Body of pancreas (tissue), 4 donors: ENCODE results near the gene PLA2G15. TPM values are rescaled to one million over a fixed set of nuclear protein-coding genes. Genes with fewer than 3 reads are reported as not detected.

Experiments
- ATAC-seq: fragments of 150-250 bp; one replicate; pipeline ENCODE4 v1.9.1; 2016
- DNase-seq, 4 donors: peaks; one replicate each; pipeline ENCODE4 v3.0.0-alpha.2; 2019
- H3K27ac ChIP-seq, 4 donors: fragments of 200-600 bp; sonication (generic); 1 replicate in 3 of 4; 2 replicates in 1 of 4; pipeline versions ENCODE4 v1.5.1 to v1.6.1; 2016 to 2019; ENCODE audit warnings: mild to moderate bottlenecking in 1 of 4, mixed read lengths in 1 of 4, moderate library complexity in 1 of 4
- H3K27me3 ChIP-seq, 2 donors: fragments of 200-600 bp; sonication (generic); one replicate each; pipeline ENCODE4 v1.6.0; 2016; ENCODE audit warnings: mild to moderate bottlenecking in 1 of 2
- H3K36me3 ChIP-seq, 2 donors: fragments of 200-600 bp; sonication (generic); replicated peaks in 1 of 2; 2 replicates each; pipeline ENCODE4 v1.5.1; 2016; ENCODE audit warnings: low read depth in 2 of 2; ENCODE audit not compliant: insufficient read depth in 1 of 2
- H3K4me1 ChIP-seq: fragments of 200-600 bp; sonication (generic); one replicate; pipeline ENCODE4 v1.6.0; 2016
- H3K4me3 ChIP-seq, 2 donors: fragments of 200-600 bp; sonication (generic); 1 replicate in 1 of 2; 2 replicates in 1 of 2; pipeline ENCODE4 v1.5.1; 2016 to 2019
- H3K9me3 ChIP-seq, 3 donors: fragments of 200-600 bp; sonication (generic); 1 replicate in 2 of 3; 2 replicates in 1 of 3; pipeline ENCODE4 v1.5.1; 2016
- POLR2A ChIP-seq, 3 donors: fragments of 450-650 bp; IDR thresholded peaks; one replicate each; pipeline ENCODE4 v1.6.1; 2016; ENCODE audit warnings: antibody characterized with exemption in 3 of 3, mild to moderate bottlenecking in 2 of 3
- whole genome bisulfite sequencing, 2 donors: methylation state at CpG; one replicate each; pipeline ENCODE4 v1.1.5; 2017; 5-methylcytosine and 5-hydroxymethylcytosine counted together
- intact Hi-C: fragments of 100-400 bp; cut with DNase I; formaldehyde crosslinking; loops from one replicate; pipeline ENCODE4 v1.15.1; 2023
- total RNA-seq, 2 donors: library from RNA; depleted of rRNA; stranded (reverse); fragments of >200 nt; gene quantifications; one replicate each; pipeline ENCODE4 v1.1.0, GENCODE V29; 2016
- TF ChIP-seq, protein P1 (sequence below), 7 experiments: fragments of 450-650 bp in 4 of 7; fragments of 200-600 bp in 3 of 7; sonication (generic) in 3 of 7; IDR thresholded peaks; one replicate each; pipeline ENCODE4 v1.5.1; 2016 to 2019; ENCODE audit warnings: antibody characterized with exemption in 7 of 7

PLA2G15 gene
- total RNA-seq, 2 donors from 2014 or later, result 8.2 to 9.6 TPM

DNA sequence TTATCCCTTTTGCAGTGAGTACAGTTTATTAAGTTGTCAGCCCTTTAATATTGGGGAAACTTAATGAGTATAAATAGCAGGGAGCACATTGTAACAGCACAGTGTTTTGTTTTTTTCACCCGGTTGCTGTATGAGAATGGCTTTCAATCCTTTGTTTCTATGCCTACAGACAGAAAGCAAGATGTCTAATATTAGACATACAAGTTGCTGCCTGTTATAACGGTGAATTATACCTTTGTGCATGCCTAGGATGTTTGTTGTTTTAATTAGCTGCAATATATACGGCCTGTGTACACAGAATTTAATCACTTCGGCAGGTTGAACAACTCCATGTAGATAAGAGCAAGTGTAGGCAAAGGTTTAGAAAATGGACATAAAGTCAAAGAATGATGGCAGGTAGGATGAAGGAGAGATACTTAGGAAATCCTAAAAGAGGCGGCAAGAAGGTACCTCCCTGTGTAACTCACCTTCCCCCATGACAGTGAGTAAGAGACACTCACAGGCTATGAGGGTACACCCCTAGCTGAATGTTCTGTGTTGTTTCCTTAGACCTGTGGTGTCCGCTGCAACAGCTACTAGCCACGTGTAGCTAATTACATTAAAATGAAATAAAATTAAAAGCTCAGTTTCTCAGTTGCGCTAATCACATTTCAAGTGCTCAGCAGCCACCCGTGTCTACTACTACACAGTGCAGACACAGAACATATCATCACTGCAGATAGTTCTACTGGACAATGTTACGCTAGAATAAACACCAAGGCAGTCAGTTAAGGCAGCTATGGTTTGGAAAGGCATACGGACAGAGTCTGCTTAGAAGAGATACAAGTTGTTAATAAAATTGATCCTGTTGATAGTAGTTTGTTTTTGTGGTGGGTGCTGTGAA is 54.6 kb downstream of the PLA2G15 start:
- H3K4me1 ChIP-seq, result peaks cover 15% of the 10 kb centered on the region
- H3K36me3 ChIP-seq, result peaks cover 0 to 33% of the 10 kb centered on the region in 2 donors
- intact Hi-C loops, result no loop called here
- no peaks in the 10 kb centered on the region for H3K27me3 ChIP-seq
- no peak overlapping the region for H3K4me3 ChIP-seq
- 71 to 75% methylated on average over 11 of the region's 11 CpGs for WGBS, 2 donors
- DNase-seq (no peak), ATAC-seq (no peak)
- no peaks in the 10 kb centered on the region for H3K9me3 ChIP-seq
- no peak overlapping the region for H3K27ac ChIP-seq
- TF ChIP-seq, protein P1, sequence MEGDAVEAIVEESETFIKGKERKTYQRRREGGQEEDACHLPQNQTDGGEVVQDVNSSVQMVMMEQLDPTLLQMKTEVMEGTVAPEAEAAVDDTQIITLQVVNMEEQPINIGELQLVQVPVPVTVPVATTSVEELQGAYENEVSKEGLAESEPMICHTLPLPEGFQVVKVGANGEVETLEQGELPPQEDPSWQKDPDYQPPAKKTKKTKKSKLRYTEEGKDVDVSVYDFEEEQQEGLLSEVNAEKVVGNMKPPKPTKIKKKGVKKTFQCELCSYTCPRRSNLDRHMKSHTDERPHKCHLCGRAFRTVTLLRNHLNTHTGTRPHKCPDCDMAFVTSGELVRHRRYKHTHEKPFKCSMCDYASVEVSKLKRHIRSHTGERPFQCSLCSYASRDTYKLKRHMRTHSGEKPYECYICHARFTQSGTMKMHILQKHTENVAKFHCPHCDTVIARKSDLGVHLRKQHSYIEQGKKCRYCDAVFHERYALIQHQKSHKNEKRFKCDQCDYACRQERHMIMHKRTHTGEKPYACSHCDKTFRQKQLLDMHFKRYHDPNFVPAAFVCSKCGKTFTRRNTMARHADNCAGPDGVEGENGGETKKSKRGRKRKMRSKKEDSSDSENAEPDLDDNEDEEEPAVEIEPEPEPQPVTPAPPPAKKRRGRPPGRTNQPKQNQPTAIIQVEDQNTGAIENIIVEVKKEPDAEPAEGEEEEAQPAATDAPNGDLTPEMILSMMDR (IDR thresholded peaks at IDR 0.05), result no peak
- TF ChIP-seq POLR2A (IDR thresholded peaks at IDR 0.05), result no peak

DNA sequence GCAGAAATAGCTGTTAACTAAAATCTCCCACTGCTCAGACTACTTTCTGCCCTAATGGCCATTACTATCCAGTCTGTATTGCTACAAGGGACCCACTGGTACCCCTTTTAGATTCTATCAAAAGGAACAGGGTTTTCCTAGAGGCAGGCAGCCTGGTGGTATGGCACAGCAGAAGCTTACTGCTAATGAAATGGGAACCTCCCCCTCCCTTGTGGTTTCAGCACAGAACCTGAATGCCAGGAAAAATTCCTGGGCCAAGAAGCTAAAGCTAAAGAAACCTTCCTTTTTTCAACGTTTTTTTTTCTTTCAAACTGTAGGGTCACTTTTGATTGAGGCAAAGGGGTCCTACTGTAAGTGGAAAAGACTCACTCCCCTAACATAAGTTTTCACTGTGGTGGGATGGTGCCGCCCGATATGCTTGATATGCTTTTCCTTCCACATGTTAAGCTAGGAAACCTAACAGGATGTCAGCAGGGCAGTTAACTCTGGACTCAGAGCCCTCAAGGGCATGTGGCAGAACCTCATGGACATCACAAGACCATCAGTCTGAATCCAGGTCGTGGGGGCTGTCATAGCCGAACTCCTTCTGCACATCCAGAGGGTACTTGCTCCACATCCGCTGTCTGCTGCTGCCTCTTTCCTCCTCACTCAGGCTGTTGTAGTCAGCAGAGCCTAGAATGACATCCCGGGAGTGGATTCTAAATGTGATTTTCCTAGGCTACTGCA is 55.7 kb downstream of the PLA2G15 start:
- H3K4me1 ChIP-seq, result peaks cover 15% of the 10 kb centered on the region
- H3K4me3 ChIP-seq, result no peak overlapping the region
- intact Hi-C loops, result no loop called here
- H3K9me3 ChIP-seq, result no peaks in the 10 kb centered on the region
- no peak overlapping the region for H3K27ac ChIP-seq
- peaks cover 0 to 33% of the 10 kb centered on the region in 2 donors for H3K36me3 ChIP-seq
- TF ChIP-seq POLR2A (IDR thresholded peaks at IDR 0.05), result no peak
- TF ChIP-seq, protein P1 (IDR thresholded peaks at IDR 0.05), result no peak
- no peak for DNase-seq
- WGBS, 2 donors, result 76 to 78% methylated on average over 7 of the region's 7 CpGs
- no peak for ATAC-seq
- H3K27me3 ChIP-seq, result no peaks in the 10 kb centered on the region

DNA sequence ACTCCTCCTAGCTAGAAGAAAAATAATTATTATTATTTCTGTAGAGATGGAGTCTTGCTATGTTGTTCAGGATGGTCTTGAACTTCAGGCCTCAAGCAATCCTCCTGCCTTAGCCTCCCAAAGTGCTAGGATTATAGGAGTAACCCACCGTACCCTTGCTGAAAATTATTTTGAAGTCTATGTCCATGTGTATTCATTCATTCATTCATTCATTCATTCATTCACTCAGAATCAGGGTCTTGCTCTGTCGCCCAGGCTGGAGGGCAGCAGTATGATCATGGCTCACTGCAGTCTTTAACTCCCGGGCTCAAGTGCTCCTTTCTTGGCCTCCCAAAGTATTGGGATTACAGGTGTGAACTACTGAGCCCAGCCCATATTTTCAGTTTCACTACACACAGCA is 61.5 kb downstream of the PLA2G15 start:
- ATAC-seq (no peak), DNase-seq (no peak)
- Histone ChIP-seq H3K27me3 (no peaks in the 10 kb centered on the region), H3K4me1 (peaks cover 21% of the 10 kb centered on the region), H3K36me3 (peaks cover 0 to 20% of the 10 kb centered on the region in 2 donors), H3K9me3 (no peaks in the 10 kb centered on the region), H3K4me3 (no peak overlapping the region), H3K27ac (no peak overlapping the region)
- 93 to 98% methylated on average over 3 of the region's 3 CpGs for WGBS, 2 donors
- TF ChIP-seq POLR2A (IDR thresholded peaks at IDR 0.05), result no peak
- TF ChIP-seq, protein P1 (IDR thresholded peaks at IDR 0.05), result no peak
- intact Hi-C loops, result no loop called here

GRCh38 chr16:68309799-68310198 is 64.6 kb downstream of the PLA2G15 start:
- H3K4me1 ChIP-seq, result peaks cover 24% of the 10 kb centered on the region
- H3K4me3 ChIP-seq, result peak overlapping the region; percentile 46 to 84
- 30 to 32% methylated on average over 6 of the region's 6 CpGs for WGBS, 2 donors
- H3K27ac ChIP-seq, result no peak overlapping the region
- intact Hi-C loops, result no loop called here
- DNase-seq (no peak), ATAC-seq (no peak)
- peaks cover 0 to 3% of the 10 kb centered on the region in 2 donors for H3K36me3 ChIP-seq
- H3K9me3 ChIP-seq, result no peaks in the 10 kb centered on the region
- no peaks in the 10 kb centered on the region for H3K27me3 ChIP-seq
- no peak for TF ChIP-seq POLR2A (IDR thresholded peaks at IDR 0.05)
- TF ChIP-seq, protein P1 (IDR thresholded peaks at IDR 0.05), result no peak
